OCI-LY3 (cell line): Measurements from ENCODE around the gene IVD.

ENCODE experiments used
- CTCF ChIP-seq: fragments of 200-600, 300-600 bp; sonication (generic); IDR thresholded peaks from 2 replicates; pipeline ENCODE4 v1.5.1; 2014; ENCODE audit warnings: antibody characterized with exemption, low read length, low read depth
- EZH2phosphoT487 ChIP-seq: fragments of 200-600 bp; shearing (Covaris generic); IDR thresholded peaks from 2 replicates; pipeline ENCODE4 v1.6.1; 2018; ENCODE audit warnings: antibody characterized with exemption, mixed run types, low read depth

GRCh38 chr15:40398413-40398873 lies 7.2 kb upstream of the IVD start:
- TF ChIP-seq CTCF: no peak
- TF ChIP-seq EZH2phosphoT487: no peak
